ENCODE measurements around the gene CXCL17.
"Not testable (repeated sequence)": the region's sequence is repeated elsewhere in the genome, so short reads cannot be mapped to it uniquely, and the experiment has no call there.

Gene CXCL17

GRCh38 chr19:42442833-42443232, at the start of gene CXCL17:
Gene CXCL17, minus strand, starts transcription at chr19:42442946. Its CDS starts 114 bp downstream, at chr19:42442832.
- intact Hi-C loops (cut with DNase I), result no loop called here
- peak in 1 of 10 donors; percentile 19 for DNase-seq

- intact Hi-C loops (cut with DNase I), result no loop called here
- no peak for DNase-seq
Observed at GRCh38 chr19:42488783-42489521, 46.2 kb upstream of the CXCL17 start.

- intact Hi-C loops (cut with DNase I), result no loop called here
- DNase-seq, result no peak
Observed at GRCh38 chr19:42487798-42488178, 45.0 kb upstream of the CXCL17 start.

- intact Hi-C loops (cut with DNase I), result no loop called here
- DNase-seq, result no peak
Observed at GRCh38 chr19:42487032-42487797, 44.5 kb upstream of the CXCL17 start.

GRCh38 chr19:42485036-42485435, 42.3 kb upstream of the CXCL17 start:
- DNase-seq; intact Hi-C loops (cut with DNase I): not testable (repeated sequence)

GRCh38 chr19:42480335-42481095, 37.8 kb upstream of the CXCL17 start:
- DNase-seq, result no peak
- intact Hi-C loops (cut with DNase I), result no loop called here

- intact Hi-C loops (cut with DNase I), result no loop called here
- DNase-seq, result no peak
Observed at GRCh38 chr19:42479736-42480135, 37.0 kb upstream of the CXCL17 start.

GRCh38 chr19:42478765-42479311, 36.1 kb upstream of the CXCL17 start:
- no peak for DNase-seq
- intact Hi-C loops (cut with DNase I), result no loop called here

GRCh38 chr19:42477933-42478332, 35.2 kb upstream of the CXCL17 start:
- intact Hi-C loops (cut with DNase I), result no loop called here
- no peak for DNase-seq

GRCh38 chr19:42477117-42477516, 34.4 kb upstream of the CXCL17 start:
- intact Hi-C loops (cut with DNase I), result no loop called here
- no peak for DNase-seq

GRCh38 chr19:42475366-42475765, 32.6 kb upstream of the CXCL17 start:
- intact Hi-C loops (cut with DNase I), result no loop called here
- DNase-seq, result no peak

GRCh38 chr19:42474743-42475142, 32.0 kb upstream of the CXCL17 start:
- intact Hi-C loops (cut with DNase I), result no loop called here
- no peak for DNase-seq

- intact Hi-C loops (cut with DNase I), result no loop called here
- peak in 1 of 10 donors; percentile 3 for DNase-seq
Observed at GRCh38 chr19:42473686-42474085, 30.9 kb upstream of the CXCL17 start.

GRCh38 chr19:42472402-42473147, 29.8 kb upstream of the CXCL17 start:
- peak in 1 of 10 donors; percentile 6 for DNase-seq
- intact Hi-C loops (cut with DNase I), result no loop called here

GRCh38 chr19:42471554-42472249, 29.0 kb upstream of the CXCL17 start:
- DNase-seq, result peak in 1 of 10 donors; percentile 13
- intact Hi-C loops (cut with DNase I), result no loop called here

GRCh38 chr19:42469311-42470235, 26.8 kb upstream of the CXCL17 start:
- peak in 1 of 10 donors; percentile 34 for DNase-seq
- intact Hi-C loops (cut with DNase I), result no loop called here

- peak in 1 of 10 donors; percentile 6 for DNase-seq
Observed at GRCh38 chr19:42468273-42468796, 25.6 kb upstream of the CXCL17 start.

GRCh38 chr19:42467183-42467760, 24.5 kb upstream of the CXCL17 start:
- intact Hi-C loops (cut with DNase I), result no loop called here
- peak in 1 of 10 donors; percentile 14 for DNase-seq

More at GRCh38 chr19:42468273-42468796, 25.6 kb upstream of the CXCL17 start:
- intact Hi-C loops (cut with DNase I), result no loop called here

Data from posterior cingulate gyrus (tissue), 11 donors.